Measurements from ENCODE around the gene PLXNA2. TPM values are rescaled to one million over a fixed set of nuclear protein-coding genes. Genes with fewer than 3 reads are reported as not detected.

The PLXNA2 gene
- total and polyA plus RNA-seq, 2 of the 13 experiments (the other 11 are each of a cell fraction or from before 2014, with no cell fraction given): 1.1 to 2.1 TPM

- BruUV-seq (replicated peaks): no TSS peak
- H3K4me1 ChIP-seq (ENCODE audit: insufficient read depth, low read length): peaks cover 9% of the 10 kb centered on the region
- no peak for ATAC-seq
- H3K27me3 ChIP-seq (ENCODE audit: control insufficient read depth in 1 of 2, insufficient read depth in 2 of 2, low read length in 2 of 2): peaks cover 0 to 3% of the 10 kb centered on the region in 2 experiments; a peak in 1 of 5 replicates
- FAIRE-seq: no peak
- 49% methylated on average over 6 of the region's 6 CpGs for WGBS (ENCODE audit: low lambda C conversion rate)
- ChIA-PET CTCF (ENCODE audit: low intra/inter-chr PET ratio, low total read pairs) (no interaction called here), POLR2A (no interaction called here)
- no peak overlapping the region for H3K4me2 ChIP-seq (ENCODE audit: low read depth, low read length)
- DNase-seq (ENCODE audit: low spot score): no peak
- H3K9ac ChIP-seq (ENCODE audit: insufficient read depth, low read depth, low read length): no peak overlapping the region
- intact Hi-C loops (cut with micrococcal nuclease; ENCODE audit: unreplicated experiment) (no loop called here), in situ Hi-C loops (cut with HindIII; ENCODE audit: extremely low pct_ligation_motif_present, low pct_unique_long_range_greater_than_20kb) (no loop called here)
- H4K20me1 ChIP-seq (ENCODE audit: insufficient read depth, low read length): no peaks in the 10 kb centered on the region
- no peaks in the 10 kb centered on the region for H3K36me3 ChIP-seq (replicated peaks in 1 of 2; ENCODE audit: control insufficient read depth in 1 of 2, insufficient read depth in 2 of 2, low read length in 2 of 2)
- H2AFZ ChIP-seq (ENCODE audit: low read length): no peak overlapping the region
- H3K79me2 ChIP-seq (ENCODE audit: insufficient read depth, low read length): no peaks in the 10 kb centered on the region
- H3K27ac ChIP-seq (ENCODE audit: extremely low read length, insufficient read depth, low read length): no peak overlapping the region
- H3K9me3 ChIP-seq (ENCODE audit: low read length): no peaks in the 10 kb centered on the region
- H3K4me3 ChIP-seq (replicated peaks in 1 of 3; ENCODE audit: insufficient read depth in 1 of 3, low read depth in 2 of 3, low read length in 3 of 3): no peak overlapping the region
- TF ChIP-seq FOXA1 (IDR thresholded peaks at IDR 0.05) (no peak), FOXA1 (CRISPR knock-in tag; IDR thresholded peaks at IDR 0.05) (no peak), ZFP41 (CRISPR knock-in tag; IDR thresholded peaks at IDR 0.05; ENCODE audit: borderline replicate concordance) (no peak), ELF4 (CRISPR knock-in tag; IDR thresholded peaks at IDR 0.05; ENCODE audit: borderline replicate concordance) (no peak), THRA (CRISPR knock-in tag; IDR thresholded peaks at IDR 0.05; ENCODE audit: borderline replicate concordance) (no peak), ZNF546 (CRISPR knock-in tag; conservative IDR thresholded peaks at IDR 0.05) (no peak), HNRNPH1 (optimal IDR thresholded peaks at IDR 0.05; ENCODE audit: low read depth, low read length) (no peak), ZNF407 (CRISPR knock-in tag; IDR thresholded peaks at IDR 0.05; ENCODE audit: not compliant biosample characterization) (no peak), SNRNP70 (IDR thresholded peaks at IDR 0.05; ENCODE audit: low read depth, low read length) (no peak), ZNF850 (CRISPR knock-in tag; conservative IDR thresholded peaks at IDR 0.05) (no peak)
Measured at GRCh38 chr1:208257351-208257750, 13.2 kb upstream of the PLXNA2 start.

Data from HepG2 (cell line).